GM21447 (cell line): ENCODE measurements around the gene KLHDC4.
"Not testable (repeated sequence)": the region's sequence is repeated elsewhere in the genome, so short reads cannot be mapped to it uniquely, and the experiment has no call there.

Source experiments
- ATAC-seq: cut with Tn5 transposase; IDR thresholded peaks from one replicate; pipeline ENCODE4 v1.9.1; 2021; ENCODE audit not compliant: unreplicated experiment

The KLHDC4 gene

DNA sequence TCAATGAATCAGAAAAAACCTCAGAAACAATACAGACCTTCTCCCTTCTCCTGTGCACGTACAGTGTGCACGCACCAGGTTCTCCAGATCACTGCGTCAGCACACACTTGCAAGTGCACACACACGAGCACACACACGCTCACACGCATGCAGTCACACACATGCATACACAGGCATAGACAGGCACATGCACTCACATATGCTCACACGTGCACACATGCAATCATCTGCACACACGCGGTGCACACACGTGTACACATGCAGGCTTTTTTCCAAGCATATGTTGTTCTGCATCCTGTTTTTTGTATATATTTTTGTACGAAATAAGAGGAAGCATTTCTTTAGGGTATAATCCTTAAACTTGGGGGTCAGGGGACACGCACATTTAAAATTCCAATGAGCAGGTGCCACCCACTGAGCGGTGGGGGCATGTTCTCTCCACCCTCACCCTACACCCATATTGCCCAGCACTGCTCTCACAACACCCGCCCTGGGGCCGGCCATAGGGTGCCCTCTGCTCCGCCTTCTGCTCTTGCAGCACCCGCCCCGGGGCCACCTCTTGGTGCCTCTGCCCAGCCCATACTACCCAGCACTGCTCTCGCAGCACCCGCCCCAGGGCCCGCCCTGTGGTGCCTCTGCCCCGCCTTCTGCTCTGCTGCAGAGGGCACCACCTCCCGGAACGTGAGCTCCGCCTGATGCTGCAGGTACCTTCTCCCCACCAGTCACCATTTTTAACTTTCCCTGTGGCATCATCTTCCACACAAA is 20.9 kb downstream of the KLHDC4 start:
- ATAC-seq: no peak

DNA sequence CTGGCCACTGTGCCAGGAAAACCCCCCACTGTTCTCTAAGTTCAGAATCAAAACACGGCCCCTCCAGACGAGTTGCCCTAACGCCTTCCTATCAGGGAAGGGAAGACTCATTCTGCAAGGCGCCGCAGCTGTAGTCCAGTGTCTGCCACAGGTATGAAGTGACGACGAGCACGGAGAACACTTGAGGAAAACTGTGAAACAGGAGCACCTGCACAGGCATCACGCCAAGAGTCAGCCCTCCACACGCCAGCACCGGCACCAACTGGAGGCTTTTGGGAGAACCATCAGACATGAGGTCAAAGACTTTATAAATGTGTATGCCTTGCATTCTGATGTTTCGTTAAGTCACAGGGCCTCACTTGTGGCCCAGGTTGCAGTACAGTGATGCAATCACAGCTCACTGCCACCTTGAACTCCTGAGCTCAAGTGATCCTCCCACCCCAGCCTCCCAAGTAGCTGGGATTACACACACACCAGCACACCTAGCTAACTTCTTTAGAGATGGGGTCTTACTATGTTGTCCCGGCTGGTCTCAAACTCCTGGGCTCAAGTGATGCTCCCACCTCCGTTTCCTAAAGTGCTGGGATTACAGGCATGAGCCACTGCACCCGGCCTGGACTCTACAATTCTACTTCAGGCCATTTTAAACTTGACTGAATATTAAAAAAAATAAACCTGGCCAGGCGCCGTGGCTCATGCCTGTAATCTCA is 22.9 kb downstream of the KLHDC4 start:
- ATAC-seq: no peak

DNA sequence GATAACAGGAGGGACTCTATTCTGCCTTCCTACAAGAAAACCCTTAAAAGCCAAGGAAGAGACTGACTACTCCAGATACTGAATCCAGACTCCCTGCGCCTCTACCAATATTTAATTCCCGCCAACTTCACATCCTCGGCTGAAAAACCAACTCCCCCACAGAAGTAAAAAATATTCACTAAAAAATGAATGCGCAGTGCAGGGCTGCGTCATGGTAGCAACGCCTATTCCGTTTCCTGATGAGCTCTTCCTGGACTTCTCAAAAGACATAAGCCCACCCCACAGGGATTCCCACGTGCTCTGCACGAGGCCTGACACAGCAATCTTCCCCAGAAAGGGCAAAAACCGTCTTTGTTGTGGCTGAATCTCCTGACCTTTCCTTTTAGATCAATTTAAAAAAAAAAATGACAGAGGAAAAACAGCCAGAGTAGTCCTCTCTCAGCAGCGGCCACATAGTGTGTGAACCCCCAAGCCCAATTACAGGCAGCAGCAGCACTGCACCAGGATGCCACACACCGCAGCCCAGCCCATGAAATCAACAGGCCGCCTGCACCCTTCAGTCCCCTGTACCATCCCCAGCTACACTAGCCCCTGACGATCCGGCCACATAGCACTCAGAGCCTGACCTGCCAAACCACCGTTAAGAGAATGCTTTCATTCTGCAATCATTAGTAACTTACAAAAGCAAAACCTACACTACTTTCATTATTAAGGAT is 23.9 kb downstream of the KLHDC4 start:
- ATAC-seq: no peak

DNA sequence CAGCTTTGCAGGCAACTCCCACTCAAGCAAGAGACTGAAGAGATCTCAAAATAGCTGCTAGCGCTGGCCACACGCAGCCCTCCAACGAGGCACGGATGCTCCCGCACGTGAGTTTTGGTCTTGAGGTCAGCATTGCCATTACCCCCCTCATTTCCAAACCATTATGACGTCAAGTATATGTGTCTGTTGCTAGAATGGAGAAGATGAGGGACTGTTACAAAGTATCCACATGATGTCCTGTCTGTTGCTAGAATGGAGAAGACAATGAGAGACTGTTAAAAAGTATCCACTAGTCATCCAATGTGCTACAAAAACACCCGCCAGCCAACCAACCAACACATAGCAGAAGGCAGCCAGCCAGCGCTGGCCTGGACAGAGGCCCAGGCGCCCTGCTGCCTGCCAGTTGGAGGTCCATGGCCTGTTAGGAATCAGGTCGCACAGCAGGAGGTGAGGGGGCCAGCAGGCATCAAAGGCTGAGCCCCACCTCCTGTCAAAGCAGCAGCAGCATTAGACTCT is 24.8 kb downstream of the KLHDC4 start:
- no peak for ATAC-seq

DNA sequence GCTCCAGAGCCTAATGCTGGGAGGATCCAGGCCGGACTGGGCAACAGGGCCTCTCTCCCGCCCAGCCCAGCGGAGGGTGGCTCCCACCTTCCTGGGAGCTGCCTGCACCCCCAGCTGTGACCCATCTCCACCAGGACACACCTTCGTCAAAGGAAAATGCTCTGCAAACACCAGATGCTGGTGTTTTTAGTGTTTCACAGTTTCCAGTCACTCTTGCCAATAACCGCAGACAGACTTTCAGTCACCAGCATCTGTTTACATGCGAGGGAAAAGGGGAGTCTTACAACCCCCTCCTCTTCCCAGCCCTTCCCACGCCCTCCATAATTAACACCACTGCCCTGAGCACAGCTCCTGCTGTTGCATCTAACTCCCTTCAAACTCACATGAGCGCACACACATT is 25.3 kb downstream of the KLHDC4 start:
- no peak for ATAC-seq

DNA sequence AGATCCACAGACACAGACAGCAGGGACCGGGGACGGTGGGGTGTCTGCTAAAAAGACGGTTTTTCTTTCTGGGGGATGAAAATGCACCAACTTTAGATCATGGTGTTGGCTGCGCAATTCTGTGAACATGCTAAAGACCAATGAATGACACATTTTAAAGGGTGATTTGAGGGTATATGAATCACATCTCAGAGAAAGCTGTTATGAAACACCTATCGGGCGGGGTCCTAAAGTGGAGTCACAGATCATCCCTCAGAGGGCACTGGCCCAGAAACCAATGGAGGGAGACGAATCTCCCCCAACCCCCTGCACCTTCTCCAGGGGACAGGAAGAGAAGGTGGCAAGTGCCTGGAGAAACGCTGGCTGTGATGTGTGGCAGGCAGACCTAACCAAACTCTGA is 26.0 kb downstream of the KLHDC4 start:
- no peak for ATAC-seq

DNA sequence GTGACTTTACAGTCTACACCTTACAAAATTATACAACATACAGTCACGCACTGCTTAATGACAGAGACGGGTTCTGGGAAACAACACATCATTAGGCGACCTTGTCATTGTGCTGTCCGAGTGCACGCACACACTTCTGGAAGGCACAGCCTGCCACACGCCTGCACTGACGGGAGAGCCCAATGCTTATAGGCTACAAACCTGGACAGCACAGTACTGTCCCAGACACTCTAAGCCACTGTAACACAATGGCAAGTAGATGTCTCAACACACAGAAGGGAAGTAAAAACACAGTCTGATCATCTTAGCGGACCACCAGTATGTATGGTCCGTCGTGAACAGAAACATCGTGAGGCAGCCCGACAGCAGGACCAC is 29.8 kb downstream of the KLHDC4 start:
- ATAC-seq: no peak

DNA sequence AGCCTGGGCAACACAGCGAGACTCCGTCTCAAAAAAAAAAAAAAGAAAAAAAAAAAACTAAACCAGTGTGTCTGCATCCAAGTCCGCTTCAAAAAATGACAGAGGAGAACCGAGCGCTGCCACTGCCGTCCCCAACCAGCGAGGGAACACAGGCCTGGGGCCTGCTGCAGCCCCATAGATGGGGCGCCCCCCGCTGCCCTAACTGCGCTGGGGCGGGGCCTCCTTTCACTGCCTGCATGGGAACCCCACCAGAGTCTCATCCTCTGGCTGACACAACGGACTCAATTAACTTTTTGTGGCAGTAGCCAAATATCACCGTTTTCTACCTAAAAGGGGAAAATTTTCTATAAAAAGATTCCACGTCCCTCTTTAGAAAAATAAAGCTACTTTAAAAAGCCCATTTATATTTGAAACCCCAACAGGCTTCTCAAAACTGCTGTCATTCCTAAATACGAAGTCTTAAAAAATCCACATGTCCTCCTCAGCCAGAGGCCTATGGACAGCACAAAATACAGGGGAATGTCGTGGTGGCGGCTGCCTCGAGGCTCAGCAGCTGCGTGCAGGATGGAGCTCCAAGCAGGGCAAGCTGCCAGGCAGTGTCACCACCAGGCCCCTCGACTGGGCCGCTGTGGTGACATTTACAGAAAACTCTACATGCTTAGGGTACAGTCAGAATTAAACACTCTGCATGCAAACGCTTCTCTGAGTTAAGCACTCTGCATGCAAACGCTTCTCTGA is 30.3 kb downstream of the KLHDC4 start:
- no peak for ATAC-seq

DNA sequence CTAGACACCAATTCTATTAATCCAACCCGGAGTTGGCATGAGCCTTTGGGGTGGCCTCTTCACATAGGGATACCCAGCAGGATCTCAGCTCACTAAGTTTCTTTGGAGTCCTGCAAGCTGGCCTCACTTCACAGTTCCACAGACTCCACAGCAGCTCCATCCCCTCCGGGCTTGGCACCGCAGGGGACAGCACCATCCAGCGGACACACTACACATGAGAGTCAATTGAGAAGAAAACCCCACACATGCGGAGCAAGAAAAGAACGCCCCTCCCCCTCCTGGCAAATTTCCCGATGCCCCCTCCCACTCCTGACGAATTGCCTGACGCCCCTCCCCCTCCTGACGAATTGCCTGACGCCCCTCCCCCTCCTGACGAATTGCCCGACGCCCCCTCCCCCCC is 31.1 kb downstream of the KLHDC4 start:
- ATAC-seq: no peak

DNA sequence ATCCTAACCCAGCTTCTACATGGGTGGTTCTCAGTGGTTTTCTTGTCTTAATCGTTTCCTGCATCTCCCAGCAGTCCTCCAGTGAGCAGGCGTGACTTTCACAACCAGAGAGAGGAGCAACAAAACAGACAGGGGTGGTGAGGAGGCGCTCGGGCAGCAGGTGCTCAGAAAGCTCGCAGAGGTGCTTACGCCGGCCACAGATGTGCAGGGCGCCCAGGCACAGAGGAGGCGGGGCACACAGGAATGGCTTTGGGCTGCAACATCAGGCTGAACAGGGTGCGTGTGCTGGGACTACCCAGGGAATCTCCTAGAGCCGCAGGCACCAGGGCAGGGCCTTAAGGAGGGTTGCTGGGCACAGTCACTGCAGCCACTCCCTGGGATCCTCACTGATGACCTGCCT is 32.6 kb downstream of the KLHDC4 start:
- no peak for ATAC-seq

DNA sequence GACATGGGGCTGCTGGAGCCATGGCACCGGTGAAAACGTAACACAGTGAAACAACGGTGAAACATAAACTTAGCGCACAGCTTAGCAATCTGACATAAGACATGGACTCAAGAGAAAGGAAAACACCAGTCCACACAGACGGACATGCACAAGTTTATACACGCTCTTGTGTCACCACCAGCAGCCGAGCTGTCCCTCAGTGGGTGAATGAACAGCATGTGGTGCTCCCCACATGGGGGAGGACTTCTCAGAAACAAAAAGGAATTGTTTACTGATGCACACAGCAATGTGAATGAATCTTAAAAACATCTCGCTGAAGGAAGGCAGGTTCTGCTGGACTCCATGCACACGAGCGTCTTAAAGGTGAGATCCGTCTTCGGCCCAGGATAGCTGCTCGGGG is 34.2 kb downstream of the KLHDC4 start:
- ATAC-seq: no peak

DNA sequence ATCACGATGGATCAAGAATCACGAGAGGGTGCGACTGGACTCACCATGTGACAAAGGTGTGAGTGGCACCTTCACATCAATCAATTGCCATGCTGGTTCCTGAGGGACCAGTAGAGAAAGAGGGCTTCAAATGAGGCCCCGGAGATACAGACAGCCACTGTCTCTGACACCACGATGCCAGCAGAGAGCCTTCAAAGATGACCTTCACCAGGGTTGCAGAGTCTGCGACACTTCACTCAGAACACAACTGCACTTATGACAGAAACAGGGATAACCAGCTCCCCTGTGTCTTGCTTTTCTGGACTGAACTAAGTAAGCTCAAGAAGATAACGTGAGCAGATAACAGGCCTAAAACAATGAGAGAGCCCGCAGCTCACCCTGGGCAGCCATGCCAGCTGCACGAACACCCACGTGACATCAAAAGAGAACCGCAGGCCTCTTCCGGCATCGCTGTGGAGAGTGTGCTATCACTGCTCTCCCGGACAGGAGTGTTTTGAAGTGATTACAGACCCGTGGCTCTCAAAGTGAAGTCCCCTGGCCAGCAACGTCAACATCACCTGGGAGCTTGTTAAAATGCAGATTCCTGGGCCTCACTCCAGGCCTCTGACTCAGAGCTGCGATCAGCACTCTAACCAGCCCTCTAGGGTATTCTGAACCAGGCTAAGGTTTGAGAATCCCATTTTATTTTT is 36.4 kb downstream of the KLHDC4 start:
- no peak for ATAC-seq

DNA sequence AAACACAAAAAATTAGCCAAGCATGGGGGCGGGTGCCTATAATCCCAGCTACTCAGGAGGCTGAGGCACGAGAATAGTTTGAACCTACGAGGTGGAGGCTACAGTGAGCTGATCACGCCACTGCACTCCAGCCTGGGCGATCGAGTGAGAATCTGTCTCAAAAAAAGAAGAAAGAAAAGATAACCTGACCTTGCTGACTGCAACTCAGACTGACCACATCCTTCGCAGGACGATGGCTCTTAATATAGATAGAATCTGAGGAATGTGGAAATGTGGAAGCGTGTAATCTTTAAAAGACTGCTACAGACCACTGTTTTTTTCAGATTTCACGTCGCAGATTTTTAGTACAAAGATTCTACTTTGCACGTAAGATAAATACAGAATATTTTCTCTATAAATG is 37.8 kb downstream of the KLHDC4 start:
- ATAC-seq: no peak

DNA sequence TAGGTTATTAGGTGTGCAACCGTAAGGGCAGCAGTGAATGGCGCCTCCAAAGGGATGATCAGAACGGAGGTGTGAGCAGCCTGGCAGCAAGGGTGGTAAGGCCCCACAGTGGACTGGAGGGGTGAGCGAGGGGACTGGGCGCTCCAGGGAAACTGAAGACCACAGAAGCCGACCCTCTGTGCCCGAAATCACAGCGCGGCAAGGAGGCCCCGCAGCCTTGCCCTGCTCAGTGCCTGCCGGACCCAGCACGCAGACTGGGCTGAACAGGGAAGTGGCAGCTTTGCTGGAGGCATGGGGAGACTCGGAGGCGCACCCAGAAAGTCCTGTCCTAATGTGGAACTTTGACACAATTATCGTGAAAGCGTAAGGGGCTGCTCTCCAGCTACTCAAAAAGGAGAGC is 38.4 kb downstream of the KLHDC4 start:
- no peak for ATAC-seq

DNA sequence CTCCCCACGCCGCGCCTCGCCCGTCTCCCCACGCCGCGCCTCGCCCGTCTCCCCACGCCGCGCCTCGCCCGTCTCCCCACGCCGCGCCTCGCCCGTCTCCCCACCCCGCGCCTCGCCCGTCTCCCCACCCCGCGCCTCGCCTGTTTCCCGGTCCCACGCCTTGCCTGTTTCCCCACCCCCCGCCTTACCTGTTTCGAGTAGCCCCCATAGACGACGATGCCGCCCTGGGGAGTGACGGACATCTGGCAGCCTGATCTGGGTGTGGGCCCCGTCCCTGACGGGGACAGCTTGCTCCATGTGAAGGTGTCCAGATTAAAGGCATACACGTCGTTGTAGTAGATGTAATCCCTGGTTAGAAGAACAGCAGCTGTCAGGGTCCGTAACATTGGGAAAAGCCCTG is 39.2 kb downstream of the KLHDC4 start:
- not testable (repeated sequence) for ATAC-seq

DNA sequence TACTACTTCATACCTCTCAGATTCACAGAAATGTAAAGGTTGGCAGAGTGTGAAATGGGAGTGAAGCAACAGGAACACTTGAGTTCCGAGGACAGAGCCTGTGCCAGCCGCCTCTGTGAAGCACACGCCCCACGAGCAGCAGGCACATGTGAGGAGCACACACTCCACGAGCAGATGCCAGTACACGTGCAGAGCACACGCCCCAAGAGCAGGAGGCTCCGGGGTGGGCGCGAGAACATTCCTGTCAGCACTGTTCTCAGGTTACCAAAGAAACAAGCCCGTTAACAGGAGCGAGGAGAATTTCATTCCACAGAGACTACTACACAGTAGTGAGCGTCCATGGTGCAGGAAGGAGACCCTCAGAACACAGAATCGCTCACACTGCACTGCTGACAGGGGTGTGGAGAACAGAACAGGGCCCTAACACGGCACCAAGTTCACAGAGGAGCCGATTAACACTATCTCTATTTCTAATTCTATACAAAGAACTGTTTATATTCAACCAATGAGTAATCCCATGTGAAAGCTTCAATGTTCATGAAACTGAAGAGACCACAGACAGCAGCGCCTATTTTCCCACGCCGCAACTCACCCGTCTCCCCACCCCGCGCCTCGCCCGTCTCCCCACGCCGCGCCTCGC is 40.1 kb downstream of the KLHDC4 start:
- ATAC-seq: no peak

DNA sequence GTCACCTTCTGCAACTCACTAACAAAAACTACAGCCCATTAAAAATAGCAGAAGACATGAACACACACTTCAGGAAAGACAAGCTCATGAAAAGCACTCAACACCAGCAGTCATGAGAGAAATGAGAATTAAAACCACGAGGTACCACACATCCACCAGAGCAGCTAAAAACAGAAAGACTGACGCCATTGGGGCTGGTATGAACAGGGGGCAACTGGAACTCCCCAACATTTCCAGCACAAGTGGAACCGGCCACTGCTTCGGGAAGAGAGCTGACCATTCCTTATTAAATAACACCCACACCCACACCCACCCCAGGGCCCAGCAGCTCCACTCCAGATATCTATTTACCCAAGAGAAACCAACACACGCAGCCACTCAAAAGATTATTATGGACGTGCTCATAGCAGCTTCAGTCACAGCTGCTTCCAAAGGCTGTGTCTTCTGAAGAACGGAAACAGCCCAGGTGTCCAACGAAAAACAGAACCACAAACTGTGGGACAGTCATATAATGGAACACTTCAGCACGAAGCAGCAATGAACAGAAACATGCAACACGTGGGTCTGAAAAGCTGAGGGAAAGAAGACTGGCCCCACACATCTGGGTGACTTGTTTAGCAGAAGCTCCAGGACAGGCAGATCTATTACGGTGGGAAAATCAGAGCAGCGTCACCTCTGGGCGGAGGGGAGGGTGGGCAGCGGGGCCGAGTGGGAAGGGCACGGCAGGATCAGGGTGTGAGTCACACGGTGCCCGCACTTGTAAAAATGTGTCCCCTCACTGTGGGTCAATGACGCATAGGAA is 41.1 kb downstream of the KLHDC4 start:
- ATAC-seq: no peak

DNA sequence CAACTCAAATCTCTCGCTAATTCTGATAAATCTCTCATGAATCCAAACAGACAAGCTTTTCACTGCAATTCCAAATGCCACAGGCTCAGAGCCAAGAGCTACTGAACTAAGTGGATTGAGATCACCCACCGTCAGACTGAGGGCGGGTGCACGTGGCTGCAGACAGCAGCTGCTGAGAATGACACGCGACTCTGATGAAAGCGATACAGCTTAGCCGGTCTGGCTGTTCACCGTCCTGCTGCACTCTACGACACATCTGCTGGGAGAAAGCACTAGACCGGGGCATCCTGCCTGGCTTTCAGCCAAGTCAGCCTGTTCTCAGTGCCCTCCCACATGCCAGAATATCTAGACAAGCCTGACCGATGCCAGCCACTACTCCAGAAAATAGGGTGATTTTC is 42.6 kb downstream of the KLHDC4 start:
- peak; percentile 51 for ATAC-seq

DNA sequence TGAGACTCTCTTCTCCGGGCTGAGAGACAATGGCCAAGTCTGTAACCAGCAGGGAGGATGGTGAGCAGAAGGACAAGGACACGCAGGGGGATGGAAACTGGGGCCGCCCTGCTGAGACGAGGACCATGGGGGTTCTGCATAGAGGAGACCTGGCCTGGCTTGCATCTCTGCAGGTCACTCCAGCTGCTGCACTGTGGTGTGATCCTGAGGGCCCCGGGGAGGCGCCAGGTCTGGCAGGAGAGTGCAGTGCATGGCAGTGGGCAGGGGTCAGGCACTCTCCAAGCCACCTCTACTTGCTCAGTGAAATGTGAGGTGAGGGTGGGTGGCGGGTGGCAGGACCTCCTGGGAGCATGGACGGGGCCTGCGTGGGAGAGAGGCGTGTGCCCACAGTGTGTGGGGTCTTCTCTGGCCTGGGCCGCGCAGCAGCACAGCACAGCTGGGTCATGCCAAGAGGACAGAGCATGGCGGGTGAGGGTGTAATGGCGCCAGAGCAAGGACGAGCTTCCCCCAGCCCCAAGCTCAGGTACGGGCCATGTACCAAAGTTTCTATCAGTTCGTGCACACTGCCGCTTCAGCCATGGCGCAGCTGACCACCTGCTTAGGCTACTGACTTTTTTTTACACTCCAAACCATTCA is 43.1 kb downstream of the KLHDC4 start:
- ATAC-seq: no peak
